GM15510 (cell line): ENCODE results near the gene GPLD1.

Experiments used
- POLR2A ChIP-seq: IDR thresholded peaks from 3 replicates; pipeline ENCODE4 v1.6.1; 2011; ENCODE audit warnings: borderline replicate concordance; ENCODE audit not compliant: insufficient read length; ENCODE audit errors: extremely low read depth

The GPLD1 gene

DNA sequence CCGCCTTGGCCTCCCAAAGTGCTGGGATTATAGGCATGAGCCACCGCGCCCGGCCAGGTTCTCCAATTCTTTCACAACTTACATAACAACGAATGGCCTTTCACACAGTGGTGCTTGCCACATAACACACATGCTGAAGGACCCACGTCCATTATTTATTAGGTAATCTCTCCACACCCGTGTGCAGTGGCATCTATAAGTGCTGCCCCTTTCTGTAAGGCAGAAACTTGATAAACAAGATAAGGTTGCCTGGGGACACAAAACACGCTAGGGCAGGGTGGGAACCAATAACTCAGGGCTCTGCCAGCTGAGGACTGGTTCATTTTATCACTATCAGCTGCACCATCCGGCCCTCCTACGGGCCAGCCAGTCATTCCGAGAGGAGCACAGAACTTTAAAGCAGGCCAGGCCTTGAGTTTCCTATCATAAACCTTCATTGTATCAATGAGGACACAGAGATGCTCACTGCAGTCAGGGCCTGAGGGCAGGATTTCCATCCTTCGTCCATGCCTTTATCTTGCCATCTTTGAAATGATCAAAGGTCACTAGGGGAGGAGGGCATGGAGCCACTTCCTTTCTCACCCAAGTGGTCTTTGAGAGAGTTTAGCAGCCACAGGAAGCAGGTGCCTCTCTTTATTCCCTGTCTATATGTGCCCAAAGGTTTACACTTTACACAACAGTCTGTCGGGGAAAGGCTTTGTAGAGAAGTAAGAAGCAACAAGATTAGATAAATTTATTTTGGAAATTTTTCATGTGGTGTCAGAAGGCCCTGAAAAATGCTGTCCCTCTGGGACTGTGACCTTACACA, 37.6 kb downstream of the GPLD1 start:
- no peak for TF ChIP-seq POLR2A

DNA sequence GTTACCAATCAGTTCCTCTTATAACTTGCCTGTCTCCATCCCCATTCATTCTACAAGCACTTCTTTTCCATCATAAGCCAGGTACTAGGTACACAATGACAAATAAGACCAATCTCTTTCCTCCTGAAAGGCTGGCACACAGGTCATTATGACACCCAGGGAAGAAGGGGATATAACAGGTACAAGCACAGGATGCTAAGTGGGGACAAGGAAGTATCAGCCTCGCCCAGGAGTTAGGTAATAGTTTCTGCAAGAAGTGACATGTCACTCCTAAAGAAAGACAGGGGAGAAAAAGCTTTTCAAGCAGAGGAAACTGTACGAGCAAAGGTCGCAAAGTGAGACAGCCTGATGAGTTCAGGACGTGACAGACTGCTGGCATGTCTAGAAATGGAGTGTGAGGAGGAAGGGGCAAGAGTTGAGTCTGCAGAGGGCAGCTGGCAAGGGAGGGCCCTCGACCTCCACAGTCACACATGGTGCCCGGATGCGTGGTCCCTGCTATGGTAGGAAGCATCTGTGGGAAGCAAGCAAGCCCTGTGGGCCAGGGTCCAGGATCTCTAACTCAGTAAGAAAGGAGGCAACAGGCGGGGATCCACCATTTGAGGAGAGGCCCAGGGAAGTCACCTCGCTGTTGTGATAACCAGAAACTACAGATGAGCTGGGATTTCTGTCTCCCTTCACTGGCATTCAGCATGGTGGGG, 40.4 kb downstream of the GPLD1 start:
- no peak for TF ChIP-seq POLR2A

DNA sequence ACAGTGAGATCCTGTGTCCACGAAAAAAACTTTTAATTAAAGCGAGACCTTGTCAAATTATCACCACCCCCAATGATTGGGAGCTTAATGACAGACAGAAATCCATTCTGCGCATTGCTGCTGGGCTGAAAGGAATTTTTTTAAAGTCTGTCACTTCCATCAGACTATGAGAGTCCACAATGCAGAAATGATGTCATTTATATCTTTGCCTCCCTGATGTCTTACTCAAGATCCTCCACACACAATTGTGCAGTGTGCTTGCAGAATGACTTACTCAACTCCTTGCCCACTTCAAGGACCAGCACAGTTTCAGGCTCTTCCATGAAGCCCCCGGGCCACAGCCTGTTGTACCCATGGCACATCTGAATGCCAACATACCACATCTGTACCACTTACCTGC, 41.0 kb downstream of the GPLD1 start:
- no peak for TF ChIP-seq POLR2A

DNA sequence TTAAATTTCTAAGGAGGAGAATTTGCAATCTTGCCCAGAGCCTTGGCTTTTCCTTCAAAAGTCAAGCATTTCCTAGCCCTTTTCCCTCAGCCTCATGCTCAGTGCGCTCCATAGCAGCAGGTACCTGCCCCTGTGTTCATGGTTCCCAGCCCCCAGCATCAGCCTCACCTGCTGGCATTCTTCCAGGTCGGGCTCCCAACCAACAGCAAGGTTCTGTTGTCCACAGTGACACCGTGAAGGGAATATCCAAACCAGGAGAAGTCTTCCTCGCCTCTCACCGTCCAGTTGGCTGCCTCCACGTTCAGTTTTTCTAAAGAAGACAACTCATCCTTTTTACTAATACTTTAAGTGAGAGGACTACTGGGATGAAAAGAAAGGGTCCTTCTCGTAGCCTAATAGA, 42.7 kb downstream of the GPLD1 start:
- TF ChIP-seq POLR2A = no peak

DNA sequence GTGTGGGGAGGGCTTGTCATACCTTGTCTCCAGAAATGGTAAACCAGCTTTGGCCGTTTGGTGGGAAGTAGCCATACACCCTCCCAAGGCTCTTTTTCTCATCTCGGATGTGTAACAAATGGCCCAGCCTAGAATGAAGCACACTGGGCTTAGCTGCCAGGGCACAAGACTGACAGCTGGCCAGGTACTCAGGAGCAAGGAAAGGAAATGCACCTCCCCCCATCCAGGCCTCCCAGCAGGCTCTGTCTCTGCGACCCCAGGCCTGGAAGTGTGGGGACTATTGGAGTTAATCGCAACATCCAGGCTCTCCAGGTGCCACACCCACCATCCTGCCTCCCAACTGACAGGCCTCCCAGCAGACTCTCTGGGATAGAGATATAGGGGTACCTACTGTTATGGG, 43.7 kb downstream of the GPLD1 start:
- no peak for TF ChIP-seq POLR2A

DNA sequence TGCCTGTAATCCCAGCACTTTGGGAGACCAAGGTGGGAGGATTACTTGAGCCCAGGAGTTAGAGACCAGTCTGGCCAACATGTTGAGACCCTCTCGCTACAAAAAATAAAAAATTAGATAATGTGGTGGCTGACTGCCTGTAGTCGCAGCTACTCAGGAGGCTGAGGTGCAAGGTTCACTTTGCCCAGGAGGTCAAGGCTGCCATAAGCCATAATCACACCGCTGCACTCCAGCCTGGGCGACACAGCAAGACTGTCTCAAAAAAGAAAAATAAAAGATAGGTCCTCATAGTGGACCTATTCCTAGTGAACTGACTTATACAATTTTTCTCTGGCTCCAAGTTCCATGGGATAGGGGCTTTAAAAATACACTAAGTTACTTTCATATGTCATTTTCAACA, 44.8 kb downstream of the GPLD1 start:
- TF ChIP-seq POLR2A = no peak

DNA sequence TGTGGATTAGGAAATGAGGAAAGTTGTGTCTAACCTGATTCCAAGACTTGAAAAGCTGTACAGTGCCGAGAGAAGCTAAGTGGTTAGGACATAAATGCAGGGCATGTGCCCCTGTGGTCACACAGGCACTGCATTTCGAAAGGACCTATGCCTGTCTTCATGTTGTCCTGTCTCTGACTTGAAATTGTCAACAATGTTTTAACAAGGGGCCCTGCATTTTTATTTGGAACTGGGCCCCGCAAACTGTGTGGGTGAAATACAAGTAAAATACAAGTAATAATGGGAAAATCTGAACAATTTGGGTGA, 47.8 kb downstream of the GPLD1 start:
- TF ChIP-seq POLR2A = no peak

DNA sequence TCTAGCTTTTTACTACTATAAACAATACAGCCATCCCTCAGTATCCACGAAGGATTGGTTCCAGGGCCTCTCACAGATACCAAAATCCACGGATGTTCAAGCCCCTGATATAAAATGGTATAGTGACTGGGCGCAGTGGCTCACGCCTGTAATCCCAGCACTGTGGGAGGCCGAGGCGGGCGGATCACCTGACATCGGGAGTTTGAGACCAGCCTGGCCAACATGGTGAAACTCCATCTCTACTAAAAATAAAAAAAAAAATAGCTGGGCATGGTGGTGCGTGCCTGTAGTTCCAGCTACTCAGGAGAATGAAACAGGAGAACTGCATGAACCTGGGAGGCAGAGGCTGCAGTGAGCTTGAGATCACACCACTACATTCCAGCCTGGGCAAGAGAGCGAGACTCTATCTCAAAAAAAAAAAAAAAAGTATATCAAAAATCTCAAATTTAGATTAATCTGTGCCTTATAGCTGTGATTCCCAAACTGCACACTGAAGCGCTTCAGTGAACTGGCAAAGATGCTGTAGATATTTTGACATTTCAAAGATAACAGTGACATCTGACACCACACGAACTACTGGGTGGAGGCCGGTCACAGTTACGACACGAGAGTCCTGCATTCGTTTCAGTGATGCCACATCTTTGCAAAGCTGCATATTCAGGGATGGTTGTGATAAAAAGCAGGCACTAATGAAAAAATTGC, 48.3 kb downstream of the GPLD1 start:
- TF ChIP-seq POLR2A = no peak

DNA sequence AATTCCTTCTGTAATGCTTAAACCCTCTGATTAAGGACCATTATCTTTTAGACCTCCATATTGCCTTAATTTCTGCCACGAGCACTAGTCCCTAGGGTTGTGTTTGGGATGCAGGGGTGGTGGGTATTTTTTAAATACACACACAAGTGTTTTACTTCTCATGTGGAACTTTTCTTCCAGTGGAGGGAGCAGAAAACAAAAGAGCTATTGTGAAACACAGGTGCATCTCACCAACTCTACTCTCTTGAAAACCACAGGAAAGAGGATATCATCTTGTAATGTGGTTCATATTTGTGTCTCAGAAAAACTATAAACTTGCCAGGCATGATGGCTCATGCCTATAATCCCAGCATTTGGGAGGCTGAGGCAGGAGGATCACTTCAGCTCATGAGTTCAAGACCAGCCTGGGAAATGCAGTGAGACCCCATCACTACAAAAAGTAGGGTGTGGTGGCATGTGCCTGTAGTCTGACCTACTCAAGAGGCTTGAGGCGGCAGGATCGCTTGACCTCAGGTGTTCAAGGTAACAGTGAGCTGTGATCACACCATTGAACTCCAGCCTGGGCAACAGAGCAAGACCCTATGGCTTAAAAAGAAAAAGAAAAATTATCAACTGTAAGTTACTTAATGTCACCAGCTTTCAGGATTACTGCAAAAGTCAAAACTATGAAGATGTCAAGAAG, 49.4 kb downstream of the GPLD1 start:
- no peak for TF ChIP-seq POLR2A

DNA sequence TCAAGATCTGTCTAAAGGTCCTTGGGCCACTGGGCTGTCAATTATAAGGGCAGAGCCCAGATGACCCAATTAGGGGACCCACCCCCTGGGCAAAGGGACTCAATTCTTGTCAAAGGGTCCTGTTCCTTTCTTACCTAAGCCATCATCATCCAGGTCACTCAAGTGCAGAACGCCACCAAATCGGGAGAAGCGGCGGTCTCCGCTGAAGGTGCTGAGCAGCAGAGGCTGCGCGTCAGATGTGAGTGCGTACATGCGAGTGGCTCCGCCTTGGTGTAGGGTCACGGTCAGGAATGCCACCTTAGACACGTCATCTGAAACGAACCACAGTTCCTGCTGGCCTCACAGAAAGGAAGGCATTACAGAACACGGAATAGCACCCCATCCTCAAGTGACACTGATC, 52.4 kb downstream of the GPLD1 start:
- TF ChIP-seq POLR2A = no peak

DNA sequence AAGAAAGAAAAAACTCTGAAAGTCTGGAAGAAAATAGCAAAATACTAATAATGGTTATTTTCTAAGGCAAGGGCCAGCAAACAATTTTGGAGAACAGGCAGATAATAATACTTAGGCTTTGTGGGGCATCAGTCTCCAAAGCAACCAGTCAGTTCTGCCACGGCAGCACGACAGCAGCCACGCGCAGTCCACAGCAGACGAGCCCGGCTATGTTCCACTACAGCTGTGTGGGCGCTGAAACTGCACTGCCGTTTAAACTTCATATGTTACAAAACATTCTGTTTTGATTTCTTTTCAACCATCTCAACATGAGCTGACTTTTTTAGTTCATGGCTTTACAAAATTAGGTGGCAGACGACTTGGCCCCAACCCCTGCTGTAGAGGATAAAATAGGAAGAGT, 56.8 kb downstream of the GPLD1 start:
- TF ChIP-seq POLR2A = no peak

DNA sequence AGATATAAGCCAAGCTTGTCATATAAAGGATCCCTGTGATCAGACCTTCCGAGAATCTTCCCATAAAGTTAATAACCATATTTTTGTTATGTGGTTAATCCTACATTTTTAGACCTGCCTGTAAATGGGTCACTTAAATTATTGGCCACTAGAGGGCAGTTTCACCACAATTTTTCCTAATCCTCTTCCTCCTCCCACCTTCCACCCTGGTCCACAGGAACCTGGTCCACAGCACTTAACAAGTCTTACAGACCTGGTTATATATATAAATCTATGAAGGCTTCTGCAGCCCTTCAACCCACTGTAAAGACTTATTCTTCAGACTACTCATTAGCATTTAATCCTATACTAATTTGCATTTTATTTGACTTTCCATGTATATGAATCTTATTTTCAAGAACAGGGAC, 58.3 kb downstream of the GPLD1 start:
- no peak for TF ChIP-seq POLR2A

DNA sequence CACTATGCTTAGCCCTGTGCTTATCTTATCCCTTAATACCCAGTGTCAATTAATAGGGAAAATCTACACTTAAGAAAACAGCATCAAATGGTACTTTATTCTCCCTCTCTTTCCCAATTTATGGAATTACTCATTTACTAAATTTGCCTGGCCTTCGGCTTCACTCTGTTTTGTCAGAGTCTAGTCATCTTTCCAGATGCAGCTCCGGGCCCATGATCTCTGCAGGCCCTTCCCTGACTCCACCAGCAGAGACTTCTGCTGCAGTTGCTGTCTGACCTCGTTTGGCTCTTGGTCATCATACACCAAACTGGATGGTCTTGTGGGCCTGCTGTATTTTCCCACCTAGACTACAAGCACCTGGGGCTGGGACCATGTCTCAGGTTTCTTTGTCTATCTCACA, 59.3 kb downstream of the GPLD1 start:
- TF ChIP-seq POLR2A = no peak

DNA sequence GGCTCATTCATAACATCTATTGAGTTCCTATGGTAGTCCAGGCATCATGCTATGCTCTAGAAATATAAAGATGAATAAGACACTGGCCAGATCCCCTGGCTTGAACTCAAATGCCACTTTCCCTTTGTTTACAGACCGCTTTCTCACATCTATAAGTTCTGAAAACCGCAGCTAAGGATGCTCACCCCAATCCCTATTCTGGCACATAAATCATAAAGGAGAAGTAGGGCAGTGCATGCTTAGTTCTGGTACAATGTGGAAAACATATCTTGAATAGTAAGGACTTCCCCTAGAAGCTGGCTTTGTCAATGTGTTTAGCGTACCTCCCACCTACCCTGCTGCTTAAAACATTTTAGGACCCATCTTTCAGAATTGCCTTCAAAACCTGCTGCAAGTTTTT, 60.2 kb downstream of the GPLD1 start:
- no peak for TF ChIP-seq POLR2A

DNA sequence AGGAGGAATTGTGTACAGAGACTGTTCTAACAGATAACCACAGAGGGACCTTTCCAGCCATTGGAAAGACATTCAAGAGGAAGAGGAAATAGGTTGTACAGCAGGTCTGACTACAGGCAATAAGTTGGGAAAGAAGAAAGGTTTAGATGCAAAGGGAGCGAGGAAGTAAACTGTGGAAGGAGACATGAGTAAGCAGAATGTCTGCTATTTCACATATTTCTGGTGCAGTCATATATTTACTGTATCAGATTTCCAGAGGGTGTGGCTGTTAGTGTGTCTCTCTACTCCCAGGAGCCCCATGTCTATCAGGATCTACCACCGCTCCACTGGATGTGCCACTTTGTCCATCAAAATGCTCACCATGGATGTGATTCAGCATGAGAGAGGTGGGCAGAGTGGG, 60.8 kb downstream of the GPLD1 start:
- TF ChIP-seq POLR2A = no peak
